Transverse colon (tissue), 4 donors: ENCODE data around the gene WDR76.

Experiments
- EP300 ChIP-seq: sonication (generic); formaldehyde crosslinking; IDR thresholded peaks from one replicate; pipeline ENCODE4 v1.6.1; 2017; ENCODE audit warnings: antibody characterized with exemption, low read depth
- POLR2A ChIP-seq: fragments of 450-650 bp; IDR thresholded peaks from one replicate; pipeline ENCODE4 v1.6.1; 2016; ENCODE audit warnings: antibody characterized with exemption, mild to moderate bottlenecking, moderate library complexity
- POLR2AphosphoS5 ChIP-seq, 3 donors: sonication (generic); formaldehyde crosslinking; IDR thresholded peaks; one replicate each; pipeline ENCODE4 v1.6.1; 2016; ENCODE audit warnings: antibody characterized with exemption in 3 of 3
- TF ChIP-seq, protein P1 (sequence below), 5 experiments: fragments of 200-600 bp in 3 of 5; fragments of 450-650 bp in 2 of 5; sonication (generic) in 3 of 5; IDR thresholded peaks; 1 replicate in 2 of 5; 2 replicates in 3 of 5; pipeline ENCODE4 v1.5.1; 2016 to 2017; ENCODE audit warnings: antibody characterized with exemption in 5 of 5, inconsistent platforms in 3 of 5, mild to moderate bottlenecking in 2 of 5, moderate library complexity in 1 of 5

DNA sequence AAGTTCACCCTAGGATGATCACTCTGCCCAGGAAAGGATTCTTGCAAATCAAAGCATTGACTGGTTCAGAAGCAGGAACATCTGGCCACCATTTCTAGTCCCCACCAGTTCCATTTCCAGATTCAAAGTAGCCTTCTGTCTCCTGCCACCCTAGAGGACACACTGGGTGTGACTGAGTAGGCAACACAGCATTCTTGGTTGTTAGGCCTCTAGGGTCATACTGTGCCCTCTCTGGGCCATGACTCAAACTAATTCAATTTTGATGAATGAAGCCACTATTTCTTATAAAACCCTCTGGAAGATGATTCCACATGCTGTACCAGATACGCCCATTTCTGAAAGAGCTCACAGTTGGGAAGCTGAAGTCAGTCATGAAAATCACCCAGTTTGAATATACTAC, 69.7 kb downstream of the WDR76 start:
- TF ChIP-seq POLR2AphosphoS5 (IDR thresholded peaks at IDR 0.05) = no peak
- no peak for TF ChIP-seq POLR2A
- TF ChIP-seq, protein P1, sequence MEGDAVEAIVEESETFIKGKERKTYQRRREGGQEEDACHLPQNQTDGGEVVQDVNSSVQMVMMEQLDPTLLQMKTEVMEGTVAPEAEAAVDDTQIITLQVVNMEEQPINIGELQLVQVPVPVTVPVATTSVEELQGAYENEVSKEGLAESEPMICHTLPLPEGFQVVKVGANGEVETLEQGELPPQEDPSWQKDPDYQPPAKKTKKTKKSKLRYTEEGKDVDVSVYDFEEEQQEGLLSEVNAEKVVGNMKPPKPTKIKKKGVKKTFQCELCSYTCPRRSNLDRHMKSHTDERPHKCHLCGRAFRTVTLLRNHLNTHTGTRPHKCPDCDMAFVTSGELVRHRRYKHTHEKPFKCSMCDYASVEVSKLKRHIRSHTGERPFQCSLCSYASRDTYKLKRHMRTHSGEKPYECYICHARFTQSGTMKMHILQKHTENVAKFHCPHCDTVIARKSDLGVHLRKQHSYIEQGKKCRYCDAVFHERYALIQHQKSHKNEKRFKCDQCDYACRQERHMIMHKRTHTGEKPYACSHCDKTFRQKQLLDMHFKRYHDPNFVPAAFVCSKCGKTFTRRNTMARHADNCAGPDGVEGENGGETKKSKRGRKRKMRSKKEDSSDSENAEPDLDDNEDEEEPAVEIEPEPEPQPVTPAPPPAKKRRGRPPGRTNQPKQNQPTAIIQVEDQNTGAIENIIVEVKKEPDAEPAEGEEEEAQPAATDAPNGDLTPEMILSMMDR (IDR thresholded peaks at IDR 0.05) = no peak
- TF ChIP-seq EP300 = no peak
